Measurements from ENCODE around the gene WBP2NL.
"Not testable (repeated sequence)": the region's sequence is repeated elsewhere in the genome, so short reads cannot be mapped to it uniquely, and the experiment has no call there.

Gene WBP2NL

GRCh38 chr22:42070517-42071422, 72.2 kb downstream of the WBP2NL start, which contains the start of gene NAGA:
Gene NAGA (minus strand): TSS chr22:42070812. CDS start chr22:42070297, 515 bp downstream.
- peak; percentile 62 to 83 for DNase-seq (ENCODE audit: extremely low read depth in 1 of 2, low read depth in 1 of 2)

GRCh38 chr22:42071508-42071907, 72.9 kb downstream of the WBP2NL start:
- not testable (repeated sequence) for DNase-seq (ENCODE audit: extremely low read depth in 1 of 2, low read depth in 1 of 2)

GRCh38 chr22:42072606-42073330, 74.2 kb downstream of the WBP2NL start:
- no peak for DNase-seq (ENCODE audit: extremely low read depth in 1 of 2, low read depth in 1 of 2)

- no peak for DNase-seq (ENCODE audit: extremely low read depth in 1 of 2, low read depth in 1 of 2)
Measured at GRCh38 chr22:42073621-42074041, 75.0 kb downstream of the WBP2NL start.

GRCh38 chr22:42074132-42074811, 75.7 kb downstream of the WBP2NL start, which contains the start of gene PHETA2:
Gene PHETA2 (plus strand): TSS chr22:42074248. CDS start chr22:42077294, 3,046 bp downstream.
- no peak for DNase-seq (ENCODE audit: extremely low read depth in 1 of 2, low read depth in 1 of 2)

- no peak for DNase-seq (ENCODE audit: extremely low read depth in 1 of 2, low read depth in 1 of 2)
Measured at GRCh38 chr22:42074846-42075676, 76.5 kb downstream of the WBP2NL start.

GRCh38 chr22:42076764-42077485, 78.3 kb downstream of the WBP2NL start:
- DNase-seq (ENCODE audit: extremely low read depth in 1 of 2, low read depth in 1 of 2): no peak

- no peak for DNase-seq (ENCODE audit: extremely low read depth in 1 of 2, low read depth in 1 of 2)
Measured at GRCh38 chr22:42077486-42078125, 79.0 kb downstream of the WBP2NL start.
